H1 (cell line): ENCODE measurements around the gene CCDC28A. TPM values are rescaled to one million over a fixed set of nuclear protein-coding genes. Genes with fewer than 3 reads are reported as not detected.

ENCODE experiments used
- ASH2L ChIP-seq: fragments of 200-600, 300-600 bp; sonication (generic); IDR thresholded peaks from one replicate; pipeline ENCODE4 v1.7.1; 2017; ENCODE audit warnings: low read length
- CREB1 ChIP-seq: IDR thresholded peaks from 2 replicates; pipeline ENCODE4 v1.6.1; 2012; ENCODE audit warnings: inconsistent platforms
- E2F6 ChIP-seq: IDR thresholded peaks from 2 replicates; pipeline ENCODE4 v1.6.1; 2012; ENCODE audit warnings: inconsistent platforms
- HDAC2 ChIP-seq, 2 experiments: fragments of 300-600 bp in 1 of 2; sonication (generic) in 1 of 2; IDR thresholded peaks; 2 replicates each; pipeline ENCODE4 v1.6.1; 2011 to 2012; ENCODE audit warnings: low read depth in 2 of 2, low read length in 2 of 2, mild to moderate bottlenecking in 2 of 2, moderate library complexity in 2 of 2, borderline replicate concordance in 1 of 2, inconsistent platforms in 1 of 2
- KDM4A ChIP-seq: IDR thresholded peaks from one replicate; pipeline ENCODE4 v1.7.1; 2012; ENCODE audit warnings: low read depth, mild to moderate bottlenecking, moderate library complexity, low read length, inconsistent platforms; ENCODE audit not compliant: severe bottlenecking
- POLR2A ChIP-seq, 2 experiments: IDR thresholded peaks; 1 replicate in 1 of 2; 2 replicates in 1 of 2; pipeline ENCODE4 v1.6.1; 2011; ENCODE audit warnings: low read depth in 2 of 2, low read length in 2 of 2, mild to moderate bottlenecking in 2 of 2; ENCODE audit errors: control extremely low read depth in 1 of 2
- POU5F1 ChIP-seq: IDR thresholded peaks from 2 replicates; pipeline ENCODE4 v1.6.1; 2011; ENCODE audit warnings: low read depth, mild to moderate bottlenecking, low read length, moderate library complexity
- SIN3A ChIP-seq, 2 experiments: IDR thresholded peaks in 1 of 2; conservative IDR thresholded peaks in 1 of 2; 2 replicates each; pipeline ENCODE4 v1.6.1; 2011 to 2012; ENCODE audit warnings: low read length in 2 of 2, improper control_type of control experiment in 1 of 2, low read depth in 1 of 2, mild to moderate bottlenecking in 1 of 2
- SUZ12 ChIP-seq: fragments of 200-600 bp; sonication (generic); IDR thresholded peaks from 2 replicates; pipeline ENCODE4 v1.6.1; 2012; ENCODE audit warnings: mild to moderate bottlenecking, inconsistent platforms, low read length, moderate library complexity, mixed read lengths
- TAF1 ChIP-seq: IDR thresholded peaks from 2 replicates; pipeline ENCODE4 v1.6.1; 2011; ENCODE audit warnings: mild to moderate bottlenecking, low read depth, low read length
- polyA plus RNA-seq, 7 experiments: library from polyadenylated mRNA; depleted of rRNA in 3 of 7; stranded (reverse) in 5 of 7; unstranded in 2 of 7; fragments of >200 nt in 5 of 7; fragments of 200-250 nt in 2 of 7; gene quantifications; 1 replicate in 5 of 7; 2 replicates in 1 of 7; 4 replicates in 1 of 7; pipeline versions ENCODE4 v1.2.1 to v1.2.3, GENCODE V29; 2011 to 2013; ENCODE audit warnings: missing spikeins in 2 of 7, mixed read lengths in 2 of 7
- total RNA-seq: library from RNA; stranded (reverse); fragmentation: NEBNext Ultra II Directional; extraction: Animal tissue kit (Norgen Biotek cat#: 25700); gene quantifications from 2 replicates; pipeline ENCODE4 v1.2.1, GENCODE V29; 2021

The CCDC28A gene
- total and polyA plus RNA-seq, 2 of the 8 experiments (the other 6 are each of a cell fraction or from before 2014, with no cell fraction given): 9.6 to 12.1 TPM

- TF ChIP-seq CREB1 (peak; percentile 91), TAF1 (peak; percentile 81), POU5F1 (no peak), SUZ12 (no peak), HDAC2 (IDR thresholded peaks at IDR 0.05; ENCODE audit: borderline replicate concordance in 1 of 2, low read depth in 2 of 2, low read length in 2 of 2) (0 out of 4 replicates have a peak, but pooled peaks of 1 of the 2 experiments have one; percentile 41), E2F6 (no peak), ASH2L (peak; percentile 87), SIN3A (conservative IDR thresholded peaks at IDR 0.05 in 1 of 2, IDR thresholded peaks at IDR 0.05 in 1 of 2; ENCODE audit: low read depth in 1 of 2, low read length in 2 of 2) (peak; percentile 57 to 71; a peak in 2 of 4 replicates), POLR2A (IDR thresholded peaks at IDR 0.05; ENCODE audit: control extremely low read depth in 1 of 2, low read depth in 2 of 2, low read length in 2 of 2) (peak; percentile 56 to 86), KDM4A (peak; percentile 84)
These were observed at the start of gene CCDC28A (continued) for GRCh38 chr6:138773177-138774091.
